H9 (cell line): ENCODE measurements around the gene FNIP1. TPM values are rescaled to one million over a fixed set of nuclear protein-coding genes. Genes with fewer than 3 reads are reported as not detected.

ENCODE experiments used
- DNase-seq: peaks from one replicate; pipeline ENCODE4 v3.0.0-alpha.2; 2017
- H2AFZ ChIP-seq: one replicate; pipeline ENCODE4 v1.6.1; 2013; ENCODE audit warnings: mild to moderate bottlenecking, low read length, control low read depth, moderate library complexity
- H2AK5ac ChIP-seq: 2 replicates; pipeline ENCODE4 v1.6.1; 2013; ENCODE audit warnings: low read length, control low read depth, mixed read lengths; ENCODE audit not compliant: insufficient read length
- H2BK120ac ChIP-seq: one replicate; pipeline ENCODE4 v1.6.1; 2013; ENCODE audit warnings: low read depth, mild to moderate bottlenecking, low read length, control low read depth, inconsistent platforms; ENCODE audit not compliant: poor library complexity, severe bottlenecking
- H2BK12ac ChIP-seq: 2 replicates; pipeline ENCODE4 v1.6.1; 2013; ENCODE audit warnings: low read length, control low read depth, mixed read lengths, low read depth; ENCODE audit not compliant: insufficient read length
- H2BK15ac ChIP-seq: 2 replicates; pipeline ENCODE4 v1.6.1; 2013; ENCODE audit warnings: low read depth, low read length, control low read depth
- H2BK20ac ChIP-seq: one replicate; pipeline ENCODE4 v1.6.1; 2013; ENCODE audit warnings: low read depth, mild to moderate bottlenecking, low read length, control low read depth, inconsistent platforms; ENCODE audit not compliant: poor library complexity, severe bottlenecking
- H2BK5ac ChIP-seq: 2 replicates; pipeline ENCODE4 v1.6.1; 2013; ENCODE audit warnings: low read length, control low read depth, mixed read lengths; ENCODE audit not compliant: insufficient read length
- H3K14ac ChIP-seq: 2 replicates; pipeline ENCODE4 v1.6.1; 2013; ENCODE audit warnings: low read length, control low read depth; ENCODE audit not compliant: insufficient read depth
- H3K18ac ChIP-seq: 2 replicates; pipeline ENCODE4 v1.6.1; 2013; ENCODE audit warnings: low read depth, mild to moderate bottlenecking, mixed read lengths, low read length, control low read depth; ENCODE audit not compliant: insufficient read length
- H3K23ac ChIP-seq: 2 replicates; pipeline ENCODE4 v1.6.1; 2013; ENCODE audit warnings: low read length, control low read depth, mixed read lengths, low read depth; ENCODE audit not compliant: insufficient read length
- H3K23me2 ChIP-seq: 2 replicates; pipeline ENCODE4 v1.6.1; 2013; ENCODE audit warnings: low read depth, mild to moderate bottlenecking, mixed read lengths, low read length, control low read depth; ENCODE audit not compliant: insufficient read length, poor library complexity, severe bottlenecking
- H3K27ac ChIP-seq: 2 replicates; pipeline ENCODE4 v1.5.1; 2013; ENCODE audit warnings: low read length, control low read depth, mixed read lengths, low read depth; ENCODE audit not compliant: insufficient read length
- H3K27me3 ChIP-seq: 2 replicates; pipeline ENCODE4 v1.6.1; 2013; ENCODE audit warnings: low read length, control low read depth, inconsistent platforms; ENCODE audit not compliant: insufficient read depth
- H3K4ac ChIP-seq: 2 replicates; pipeline ENCODE4 v1.6.1; 2013; ENCODE audit warnings: low read depth, mild to moderate bottlenecking, control low read depth, inconsistent platforms, low read length, moderate library complexity
- H3K4me1 ChIP-seq: 2 replicates; pipeline ENCODE4 v1.6.1; 2013; ENCODE audit warnings: low read length, control low read depth, inconsistent platforms; ENCODE audit not compliant: insufficient read depth
- H3K4me2 ChIP-seq: 2 replicates; pipeline ENCODE4 v1.6.1; 2013; ENCODE audit warnings: low read length, control low read depth, mixed read lengths; ENCODE audit not compliant: insufficient read length, insufficient read depth
- H3K56ac ChIP-seq: 2 replicates; pipeline ENCODE4 v1.6.1; 2013; ENCODE audit warnings: low read depth, mild to moderate bottlenecking, mixed read lengths, low read length, control low read depth; ENCODE audit not compliant: insufficient read length
- H3K79me1 ChIP-seq: 2 replicates; pipeline ENCODE4 v1.6.1; 2013; ENCODE audit warnings: low read depth, mild to moderate bottlenecking, moderate library complexity, low read length, control low read depth, inconsistent platforms; ENCODE audit not compliant: insufficient read depth, poor library complexity, severe bottlenecking
- H3K79me2 ChIP-seq: 2 replicates; pipeline ENCODE4 v1.6.1; 2013; ENCODE audit warnings: low read length, control low read depth, inconsistent platforms; ENCODE audit not compliant: insufficient read depth
- H3K9ac ChIP-seq: 2 replicates; pipeline ENCODE4 v1.6.1; 2013; ENCODE audit warnings: low read length, control low read depth, mixed read lengths; ENCODE audit not compliant: insufficient read length; ENCODE audit errors: extremely low read depth
- H3K9me3 ChIP-seq: one replicate; pipeline ENCODE4 v1.6.1; 2013; ENCODE audit warnings: low read depth, low read length, inconsistent platforms; ENCODE audit not compliant: control insufficient read depth
- H3T11ph ChIP-seq: one replicate; pipeline ENCODE4 v1.6.1; 2013; ENCODE audit warnings: mild to moderate bottlenecking, low read length, control low read depth, inconsistent platforms
- H4K20me1 ChIP-seq: one replicate; pipeline ENCODE4 v1.6.1; 2013; ENCODE audit not compliant: control insufficient read depth, insufficient read length, insufficient read depth
- H4K5ac ChIP-seq: 2 replicates; pipeline ENCODE4 v1.6.1; 2013; ENCODE audit warnings: low read depth, mild to moderate bottlenecking, mixed read lengths, low read length, control low read depth; ENCODE audit not compliant: insufficient read length
- H4K8ac ChIP-seq: replicated peaks from 2 replicates; pipeline ENCODE4 v1.6.1; 2013; ENCODE audit warnings: low read length, control low read depth, mixed read lengths, low read depth; ENCODE audit not compliant: insufficient read length
- H4K91ac ChIP-seq: 2 replicates; pipeline ENCODE4 v1.6.1; 2013; ENCODE audit warnings: low read depth, mild to moderate bottlenecking, moderate library complexity, mixed read lengths, low read length, control low read depth; ENCODE audit not compliant: insufficient read length
- H3K27ac Mint-ChIP-seq, 3 experiments: 2 replicates in 2 of 3; 3 replicates in 1 of 3; pipeline ENCODE4 v1.8.0; 2020 to 2021; ENCODE audit warnings: mixed read lengths in 3 of 3, mild to moderate bottlenecking in 1 of 3, moderate library complexity in 1 of 3
- H3K27me3 Mint-ChIP-seq: 2 replicates; pipeline ENCODE4 v1.8.0; 2021; ENCODE audit warnings: low read depth, mild to moderate bottlenecking, moderate library complexity, mixed read lengths
- H3K36me3 Mint-ChIP-seq, 3 experiments: 2 replicates in 2 of 3; 3 replicates in 1 of 3; pipeline ENCODE4 v1.8.0; 2020 to 2021; ENCODE audit warnings: low read depth in 3 of 3, mixed read lengths in 3 of 3; ENCODE audit not compliant: insufficient read depth in 1 of 3
- H3K4me1 Mint-ChIP-seq, 2 experiments: 2 replicates each; pipeline ENCODE4 v1.8.0; 2020; ENCODE audit warnings: mixed read lengths in 2 of 2
- H3K4me3 Mint-ChIP-seq, 2 experiments: 2 replicates in 1 of 2; 3 replicates in 1 of 2; pipeline ENCODE4 v1.8.0; 2020 to 2021; ENCODE audit warnings: mild to moderate bottlenecking in 2 of 2, mixed read lengths in 2 of 2, moderate library complexity in 1 of 2
- H3K9me3 Mint-ChIP-seq, 2 experiments: 2 replicates in 1 of 2; 3 replicates in 1 of 2; pipeline ENCODE4 v1.8.0; 2020; ENCODE audit warnings: mild to moderate bottlenecking in 2 of 2, mixed read lengths in 2 of 2, moderate library complexity in 1 of 2
- WGBS: extraction: QIAGEN DNeasy Blood & Tissue Kit; methylation state at CpG from one replicate; pipeline ENCODE4 v1.1.7; 2013; ENCODE audit warnings: missing lambda C conversion rate, low lambda C conversion rate, mixed read lengths; ENCODE audit not compliant: insufficient read length; ENCODE audit errors: extremely low coverage; 5-methylcytosine and 5-hydroxymethylcytosine counted together
- total RNA-seq: library from RNA; stranded (reverse); gene quantifications from 2 replicates; pipeline ENCODE4 v1.2.1, GENCODE V29; 2021
- TF ChIP-seq, protein P1 (sequence below): fragments of 200-600 bp; sonication (generic); conservative IDR thresholded peaks from 3 replicates; pipeline ENCODE4 v1.8.0; 2021; ENCODE audit warnings: antibody characterized with exemption, mild to moderate bottlenecking

The FNIP1 gene
- total RNA-seq, 1 experiment from 2014 or later, result 13.4 TPM

DNA sequence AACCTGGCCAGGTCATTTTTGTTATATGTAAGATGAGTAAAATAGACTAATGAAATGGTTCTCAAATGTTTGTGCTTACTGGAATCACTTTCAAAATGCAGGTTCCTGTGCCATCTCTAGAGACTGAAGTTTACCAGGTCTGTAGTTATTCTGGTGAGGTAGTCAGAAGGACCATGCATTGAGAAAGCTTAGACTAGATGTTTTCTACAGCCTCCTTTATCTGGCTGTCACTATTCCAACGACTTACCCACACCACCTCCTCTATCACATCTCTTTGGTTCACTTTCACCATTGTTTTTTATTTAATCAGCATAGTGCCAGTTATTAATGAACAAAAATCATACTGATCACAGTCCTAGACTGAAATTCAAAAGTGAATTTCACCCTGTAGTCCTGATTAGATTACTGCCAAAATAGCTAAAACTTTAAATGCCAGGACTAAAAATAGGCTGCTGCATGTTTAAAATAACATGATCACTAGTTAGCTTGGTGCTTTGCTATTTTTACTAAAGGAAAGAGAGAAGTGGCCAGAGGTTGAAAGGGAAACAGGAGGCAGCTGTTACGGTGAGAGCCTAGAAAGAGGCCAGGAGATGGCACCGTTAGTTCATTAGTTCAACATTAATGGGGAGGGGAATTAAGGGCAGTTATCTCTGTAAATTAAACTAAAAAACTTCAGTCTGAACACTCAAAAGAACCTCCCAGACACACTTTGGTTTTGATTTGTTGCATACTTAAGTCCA is 13.9 kb upstream of the FNIP1 start:
- Histone ChIP-seq H3K9me3 (no peaks in the 10 kb centered on the region), H2BK15ac (no peak overlapping the region), H4K5ac (no peak overlapping the region), H3T11ph (no peak overlapping the region), H3K27ac (no peak overlapping the region), H2BK12ac (no peak overlapping the region), H3K23ac (no peak overlapping the region), H3K4me2 (no peak overlapping the region), H3K14ac (no peak overlapping the region), H3K23me2 (no peaks in the 10 kb centered on the region), H4K91ac (no peak overlapping the region), H2AK5ac (no peak overlapping the region), H3K27me3 (no peaks in the 10 kb centered on the region), H2AFZ (no peak overlapping the region), H3K56ac (no peak overlapping the region), H3K9ac (no peak overlapping the region), H2BK20ac (no peak overlapping the region), H3K4ac (no peak overlapping the region), H3K79me2 (no peaks in the 10 kb centered on the region), H4K20me1 (no peaks in the 10 kb centered on the region), H4K8ac (no peak overlapping the region), H2BK120ac (no peak overlapping the region), H3K79me1 (no peaks in the 10 kb centered on the region), H3K4me1 (peaks cover 6% of the 10 kb centered on the region; the same call in 1 of the 2 replicates), H2BK5ac (no peak overlapping the region), H3K18ac (no peak overlapping the region)
- H3K4me1 Mint-ChIP-seq, result peaks cover 0 to 8% of the 10 kb centered on the region in 2 experiments; a peak in 2 of 4 replicates
- TF ChIP-seq, protein P1, sequence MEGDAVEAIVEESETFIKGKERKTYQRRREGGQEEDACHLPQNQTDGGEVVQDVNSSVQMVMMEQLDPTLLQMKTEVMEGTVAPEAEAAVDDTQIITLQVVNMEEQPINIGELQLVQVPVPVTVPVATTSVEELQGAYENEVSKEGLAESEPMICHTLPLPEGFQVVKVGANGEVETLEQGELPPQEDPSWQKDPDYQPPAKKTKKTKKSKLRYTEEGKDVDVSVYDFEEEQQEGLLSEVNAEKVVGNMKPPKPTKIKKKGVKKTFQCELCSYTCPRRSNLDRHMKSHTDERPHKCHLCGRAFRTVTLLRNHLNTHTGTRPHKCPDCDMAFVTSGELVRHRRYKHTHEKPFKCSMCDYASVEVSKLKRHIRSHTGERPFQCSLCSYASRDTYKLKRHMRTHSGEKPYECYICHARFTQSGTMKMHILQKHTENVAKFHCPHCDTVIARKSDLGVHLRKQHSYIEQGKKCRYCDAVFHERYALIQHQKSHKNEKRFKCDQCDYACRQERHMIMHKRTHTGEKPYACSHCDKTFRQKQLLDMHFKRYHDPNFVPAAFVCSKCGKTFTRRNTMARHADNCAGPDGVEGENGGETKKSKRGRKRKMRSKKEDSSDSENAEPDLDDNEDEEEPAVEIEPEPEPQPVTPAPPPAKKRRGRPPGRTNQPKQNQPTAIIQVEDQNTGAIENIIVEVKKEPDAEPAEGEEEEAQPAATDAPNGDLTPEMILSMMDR, result peak; percentile 69
- no CpG with 5 or more reads among the region's 3 CpGs for WGBS
- no peaks in the 10 kb centered on the region for H3K27me3 Mint-ChIP-seq
- no peaks in the 10 kb centered on the region for H3K36me3 Mint-ChIP-seq
- H3K9me3 Mint-ChIP-seq, result no peaks in the 10 kb centered on the region
- no peak for DNase-seq
- H3K27ac Mint-ChIP-seq, result no peak overlapping the region
- H3K4me3 Mint-ChIP-seq, result no peak overlapping the region
